Fibroblast of skin of abdomen (primary cell): ENCODE data around the gene CATSPERD.

Source experiments
- DNase-seq: peaks from one replicate; pipeline ENCODE4 v3.0.0-alpha.2; 2013

The CATSPERD gene

DNA sequence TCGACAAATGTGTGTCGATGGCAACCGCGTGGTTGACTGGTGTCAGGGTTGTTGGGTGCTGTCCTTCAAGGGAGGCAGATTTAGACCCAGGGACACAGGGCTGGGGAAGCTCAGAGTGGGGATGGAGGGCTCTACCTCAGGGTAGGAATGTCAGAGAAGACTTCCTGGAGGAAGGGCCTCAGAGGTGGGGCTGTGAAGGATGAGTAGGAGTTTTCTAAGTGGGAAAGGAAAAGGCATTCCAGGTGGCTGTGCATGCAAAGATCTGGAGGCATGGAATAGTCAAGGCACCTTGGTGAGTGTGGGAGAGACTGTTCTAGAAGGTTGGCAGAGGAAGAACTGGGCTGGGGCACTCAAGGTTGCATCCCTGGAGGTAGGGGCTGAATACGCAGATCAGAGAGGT, 86.5 kb downstream of the CATSPERD start:
- DNase-seq = no peak

DNA sequence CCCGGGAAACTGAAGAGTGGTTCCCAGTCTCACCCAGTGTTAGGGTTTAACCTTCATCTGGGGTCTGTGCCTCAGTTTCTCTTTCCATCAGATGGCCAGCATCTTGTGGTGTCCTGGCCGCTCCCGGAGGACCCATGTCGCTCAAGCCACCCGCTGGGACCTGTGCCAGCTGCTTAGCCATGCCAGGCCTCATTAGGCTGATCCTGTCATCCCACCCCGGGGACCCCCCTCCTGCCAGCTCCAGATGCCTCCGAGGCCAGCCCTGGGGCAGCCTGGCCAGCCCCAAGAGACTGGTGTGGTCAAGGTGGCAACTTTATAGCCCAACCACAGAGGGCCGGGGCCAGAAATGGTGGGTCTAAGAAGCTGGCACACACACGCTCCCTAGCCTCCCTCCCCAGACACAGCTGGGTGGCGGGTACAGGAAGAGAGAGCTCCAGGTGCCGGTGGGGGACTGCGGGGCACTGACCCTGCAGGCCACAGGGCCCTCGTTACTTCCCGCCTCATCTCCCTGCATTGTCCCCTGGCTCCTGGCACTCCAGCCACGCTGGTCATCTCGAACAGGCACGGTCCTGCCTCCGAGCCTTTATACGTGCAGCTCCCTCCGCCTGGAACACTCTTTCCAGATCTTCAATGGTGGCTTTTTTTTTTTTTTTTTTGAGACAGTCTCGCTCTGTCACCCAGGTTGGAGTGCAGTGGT, 87.8 kb downstream of the CATSPERD start:
- no peak for DNase-seq

DNA sequence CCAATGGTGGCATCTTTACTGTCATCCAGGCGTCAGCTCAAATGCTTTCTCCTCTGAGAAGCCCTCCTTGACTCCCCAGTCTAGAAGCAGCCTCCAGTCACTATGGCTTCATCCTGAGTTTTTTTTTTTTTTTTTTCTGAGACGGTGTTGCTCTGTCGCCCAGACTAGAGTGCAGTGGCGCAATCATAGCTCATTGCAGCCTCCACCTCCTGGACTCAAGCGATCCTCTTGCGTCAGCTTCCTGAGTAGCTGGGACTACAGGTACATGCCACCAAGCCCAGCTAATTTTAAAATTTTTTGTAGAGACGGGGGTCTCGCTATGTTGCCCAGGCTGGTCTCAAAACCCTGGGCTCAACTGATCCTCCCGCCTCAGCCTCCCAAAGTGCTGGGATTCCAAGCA, 88.6 kb downstream of the CATSPERD start:
- no peak for DNase-seq

DNA sequence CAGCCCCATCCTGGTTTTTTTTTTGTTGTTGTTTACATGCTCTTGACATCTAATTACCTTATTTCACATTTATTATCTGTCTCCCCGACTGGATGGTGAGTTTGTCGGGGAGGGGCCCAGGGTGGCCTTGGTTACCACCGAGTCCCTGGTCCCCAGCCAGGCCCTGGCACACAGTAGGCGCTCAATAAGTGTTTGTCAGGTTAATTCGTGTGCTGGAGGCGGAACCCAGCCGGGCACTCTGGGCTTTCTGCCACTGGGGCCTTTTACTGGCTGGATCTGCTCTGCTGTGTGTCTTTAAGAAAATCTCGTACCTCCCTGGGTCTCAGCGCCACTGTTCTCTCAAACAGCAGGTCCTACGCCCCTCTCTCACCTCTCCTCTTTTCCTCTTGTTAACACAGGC, 89.0 kb downstream of the CATSPERD start:
- DNase-seq = no peak

DNA sequence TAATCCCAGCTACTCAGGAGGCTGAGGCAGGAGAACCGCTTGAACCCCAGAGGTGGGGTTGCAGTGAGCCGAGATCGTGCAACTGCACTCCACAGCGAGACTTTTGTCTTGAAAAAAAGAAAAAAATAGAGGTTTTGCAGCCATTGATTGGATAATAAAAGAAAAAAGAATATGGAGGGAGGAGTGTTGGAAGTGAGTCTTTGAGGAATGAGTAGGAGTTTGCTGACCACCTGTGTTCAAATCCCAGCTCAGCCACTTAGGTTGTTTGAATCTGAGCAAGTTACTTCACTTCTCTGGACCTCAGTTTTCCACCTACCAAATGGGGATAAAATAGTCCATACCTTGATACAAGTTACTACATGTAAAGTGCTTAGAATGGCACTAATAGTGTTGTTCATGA, 90.7 kb downstream of the CATSPERD start:
- DNase-seq = no peak

DNA sequence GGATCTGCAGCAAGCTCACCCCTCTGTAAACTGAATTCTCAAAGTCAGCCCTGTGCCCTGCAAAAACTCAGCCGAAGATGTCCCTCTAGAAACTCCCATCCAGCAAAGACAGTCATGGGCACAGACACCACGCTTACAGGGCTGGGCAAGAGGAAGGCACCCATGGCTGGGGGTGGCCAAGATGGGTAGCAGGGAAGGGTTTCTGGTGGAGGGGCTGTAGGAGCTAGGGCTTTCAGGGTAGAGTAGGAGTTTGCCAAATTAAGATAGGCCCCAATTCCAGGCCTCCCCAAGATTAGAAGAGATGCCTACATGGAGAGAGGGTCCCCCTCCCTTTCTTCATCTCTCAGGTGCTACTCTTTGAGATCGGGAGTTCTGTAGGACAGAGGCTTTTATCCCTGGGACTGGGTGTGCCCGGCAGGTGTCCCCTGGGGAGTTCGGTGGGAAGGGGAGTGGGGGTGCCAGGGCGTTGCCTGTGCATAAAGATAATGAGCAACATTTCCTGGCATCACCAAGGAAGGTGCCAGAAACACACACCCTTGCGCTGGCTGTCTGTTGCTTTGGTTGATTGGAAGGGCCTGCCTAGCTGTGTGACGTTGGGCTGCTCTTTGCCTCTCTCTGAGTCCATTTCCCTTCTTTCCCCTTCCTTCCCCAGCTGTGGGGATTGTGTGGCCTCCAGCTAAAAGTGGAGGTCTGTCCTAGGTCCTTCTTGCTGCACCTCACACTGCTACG, 93.8 kb downstream of the CATSPERD start:
- no peak for DNase-seq

DNA sequence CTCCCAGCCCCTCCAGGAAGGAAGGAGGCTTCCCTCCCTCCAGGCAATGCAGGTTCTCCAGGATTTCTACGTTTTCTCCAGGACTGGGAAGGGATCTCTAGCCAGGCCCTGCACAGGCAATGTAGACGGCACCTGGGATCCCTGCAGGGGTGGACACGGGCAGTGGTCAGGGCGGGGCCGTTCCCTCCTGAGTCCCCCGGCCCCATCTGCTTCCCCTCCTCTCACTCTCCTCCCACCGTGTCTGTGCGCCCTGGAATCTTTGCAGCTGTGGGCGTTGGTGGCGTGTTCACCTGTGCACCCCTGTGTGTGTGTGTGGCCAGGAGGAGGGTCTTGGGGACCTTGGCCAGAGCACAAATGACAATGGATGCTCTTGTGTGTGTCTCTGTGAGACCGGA, 94.4 kb downstream of the CATSPERD start:
- DNase-seq = no peak

DNA sequence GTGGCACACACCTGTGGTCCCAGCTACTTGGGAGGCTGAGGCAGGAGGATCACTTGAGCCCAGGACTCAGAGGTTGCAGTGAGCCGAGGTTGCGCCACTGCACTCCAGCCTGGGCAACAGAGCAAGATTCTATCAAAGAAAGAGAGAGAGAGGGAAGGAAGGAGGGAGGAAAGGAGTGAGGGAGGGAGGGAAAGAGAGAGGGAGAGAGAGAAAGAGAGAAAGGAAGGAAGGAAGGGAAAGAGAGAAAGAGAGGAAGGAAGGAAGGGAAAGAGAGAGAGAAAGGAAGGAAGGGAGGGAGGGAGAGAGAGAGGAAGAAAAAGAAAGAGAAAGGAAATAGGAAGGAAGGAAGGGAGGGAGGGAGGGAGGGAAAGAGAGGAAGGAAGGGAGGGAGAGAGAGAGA, 96.8 kb downstream of the CATSPERD start:
- no peak for DNase-seq

DNA sequence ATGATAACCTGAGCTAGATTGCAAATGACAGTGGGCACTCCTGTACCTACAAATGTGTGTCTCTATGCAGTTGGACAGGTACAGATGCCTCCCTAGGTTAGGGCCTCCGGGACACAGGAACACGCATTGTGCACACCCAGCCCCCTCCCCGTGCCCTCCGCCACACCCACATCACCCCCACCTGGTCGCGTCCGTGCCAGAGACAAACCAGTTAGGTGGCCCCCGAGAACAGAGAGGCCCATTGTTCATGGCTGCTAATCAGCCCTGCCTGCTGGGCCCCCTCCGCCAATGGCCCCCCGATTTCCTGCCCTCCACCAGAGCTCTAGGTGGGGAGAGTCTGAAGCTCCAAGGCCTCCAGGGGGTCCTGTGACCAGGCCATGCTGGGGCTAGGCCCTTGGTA, 98.2 kb downstream of the CATSPERD start:
- DNase-seq = no peak

DNA sequence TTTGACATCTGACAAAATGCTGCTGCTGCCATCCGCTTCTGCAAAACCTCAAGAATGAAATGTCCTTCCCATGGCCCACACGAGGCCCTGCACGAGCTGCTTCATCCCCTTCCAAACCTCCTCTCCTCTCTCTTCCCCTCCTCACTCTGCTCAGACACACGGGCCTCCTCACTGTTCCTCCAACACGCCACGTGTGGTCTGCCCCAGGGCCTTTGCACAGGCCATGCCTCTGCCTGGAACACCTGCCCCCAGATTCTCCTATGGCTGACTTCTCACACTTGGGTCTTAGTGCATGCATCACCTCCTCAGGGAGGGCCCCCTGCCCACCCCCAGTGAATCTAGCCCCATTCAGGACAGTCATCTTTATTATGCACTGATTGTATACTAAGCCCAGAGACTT, 100.3 kb downstream of the CATSPERD start:
- no peak for DNase-seq

DNA sequence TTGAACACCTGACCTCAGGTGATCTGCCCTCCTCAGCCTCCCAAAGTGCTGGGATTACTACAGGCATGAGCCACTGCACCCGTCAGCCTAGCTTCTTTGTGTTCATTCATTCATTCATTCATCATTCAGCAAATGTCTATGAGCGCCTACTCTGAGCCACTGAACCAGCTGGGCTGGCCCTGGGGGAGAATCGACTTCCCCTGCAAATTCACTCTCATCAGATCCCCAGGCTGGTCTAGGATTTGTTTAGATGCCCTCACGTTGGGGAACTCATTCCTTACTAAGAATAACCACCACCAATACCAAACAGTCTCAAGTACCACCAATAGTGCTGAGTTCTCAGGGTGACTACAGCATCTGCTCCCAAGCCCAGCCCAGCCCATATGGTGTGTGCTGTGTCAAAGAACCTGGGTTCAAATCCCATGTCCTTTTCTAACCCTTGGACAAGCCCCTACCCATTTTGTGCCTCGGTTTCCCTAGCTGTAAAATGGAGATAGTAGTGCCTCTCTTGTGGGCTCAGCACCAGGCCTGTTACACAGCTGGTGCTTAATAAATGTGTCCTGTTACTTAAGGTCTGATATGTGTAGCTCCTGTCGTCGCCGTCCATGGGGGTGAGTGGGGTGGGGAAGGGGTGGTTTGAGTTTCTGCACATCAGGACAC, 101.2 kb downstream of the CATSPERD start:
- no peak for DNase-seq

DNA sequence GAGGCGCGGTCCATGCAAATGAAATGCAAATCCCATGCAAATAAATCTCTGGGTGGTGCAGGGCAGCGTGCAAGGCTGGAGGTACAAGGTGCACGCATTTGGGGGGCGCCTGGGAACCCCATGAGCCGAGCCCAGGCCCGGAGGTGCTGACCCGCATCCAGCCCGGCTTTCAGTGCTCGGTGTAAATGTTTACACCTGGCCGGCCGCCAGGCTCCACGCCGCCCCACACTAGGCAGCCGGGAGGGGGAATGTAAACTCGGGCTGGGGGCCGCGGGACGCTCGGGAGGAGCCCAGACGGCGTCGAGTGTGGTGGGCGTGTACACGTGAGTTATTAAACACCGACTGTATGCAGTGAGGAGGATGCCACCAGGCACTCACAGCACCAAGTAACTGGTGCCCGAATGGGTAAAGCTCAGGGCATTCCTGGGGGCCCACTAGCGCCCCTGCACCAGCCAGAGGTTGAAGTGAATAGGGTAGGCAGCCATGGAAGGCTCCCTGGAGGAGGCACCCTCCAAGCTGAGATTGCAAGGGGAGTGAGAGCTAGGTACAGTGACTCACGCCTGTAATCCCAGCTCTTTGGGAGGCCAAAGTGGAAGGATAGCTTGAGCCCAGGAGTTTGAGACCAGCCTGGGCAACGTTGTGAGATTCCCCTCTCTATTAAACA, 101.9 kb downstream of the CATSPERD start:
- no peak for DNase-seq

DNA sequence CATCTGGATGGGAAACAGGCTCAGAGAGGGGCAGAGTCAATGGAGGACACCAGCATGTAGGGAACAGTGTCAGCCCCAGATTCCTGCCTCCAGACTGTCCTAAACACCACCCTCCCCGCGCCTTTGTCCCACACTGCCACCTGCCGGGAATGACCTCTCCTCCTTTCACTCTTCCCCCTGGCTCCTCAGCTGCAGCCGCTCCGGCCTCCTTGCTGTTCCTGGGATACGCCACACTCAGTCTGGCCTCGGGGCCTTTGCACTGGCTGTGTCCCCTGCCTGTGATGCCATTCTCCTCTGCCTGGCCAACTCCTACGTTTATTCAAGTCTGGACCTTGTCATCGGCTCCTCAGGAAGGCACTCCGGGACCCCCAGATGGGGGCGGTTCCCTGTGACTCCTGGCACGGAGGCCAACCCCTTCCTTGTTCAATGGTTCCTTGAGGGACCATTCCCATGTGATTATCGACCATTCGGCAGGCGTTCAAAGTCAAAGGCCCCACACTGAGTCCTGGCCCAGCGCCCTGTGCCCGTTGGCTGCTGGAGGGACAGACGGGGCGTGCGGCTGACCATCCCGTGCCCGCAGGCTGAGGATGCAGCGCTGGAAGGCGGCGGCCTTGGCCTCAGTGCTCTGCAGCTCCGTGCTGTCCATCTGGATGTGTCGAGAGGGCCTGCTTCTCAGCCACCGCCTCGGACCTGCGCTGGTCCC, 103.3 kb downstream of the CATSPERD start:
- DNase-seq = no peak

DNA sequence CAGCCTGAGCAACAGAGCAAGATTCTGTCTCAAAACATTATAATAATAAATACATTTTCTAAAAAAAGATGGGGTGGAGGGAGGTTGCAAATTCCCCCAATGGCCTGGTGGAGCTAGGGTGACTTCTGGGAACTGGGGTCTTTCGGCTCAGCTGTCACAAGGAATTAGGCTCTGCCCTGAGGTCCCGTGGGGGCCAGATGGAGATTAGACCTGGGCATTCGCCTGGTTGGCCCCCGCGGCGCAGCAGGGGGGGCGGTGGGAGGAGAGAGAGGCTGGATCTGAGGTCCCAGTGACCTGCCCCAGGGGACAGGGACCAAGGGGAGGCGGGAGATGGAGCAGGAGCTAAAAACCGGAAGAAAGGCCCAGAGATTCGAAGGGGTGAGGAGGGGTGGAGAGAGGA, 104.3 kb downstream of the CATSPERD start:
- no peak for DNase-seq

DNA sequence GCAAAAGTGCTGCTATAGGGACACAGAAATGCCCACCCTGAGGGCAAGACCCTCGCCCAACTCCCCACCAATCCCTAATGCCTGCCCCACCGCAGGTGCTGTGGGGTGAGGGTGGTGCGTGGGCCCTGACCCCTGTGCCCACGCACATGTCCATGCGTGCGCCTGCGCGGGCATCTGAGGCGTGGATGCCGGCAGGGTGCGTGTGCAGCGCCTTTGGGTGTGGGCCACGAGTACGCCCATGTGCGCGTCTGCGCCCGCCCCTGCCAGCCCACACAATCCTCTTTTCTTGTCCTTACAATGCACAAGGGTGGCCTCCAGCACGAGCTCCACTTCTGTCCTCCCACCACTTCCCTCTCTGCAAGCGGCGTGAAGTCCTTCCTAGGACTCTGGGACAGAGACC, 104.7 kb downstream of the CATSPERD start:
- no peak for DNase-seq

DNA sequence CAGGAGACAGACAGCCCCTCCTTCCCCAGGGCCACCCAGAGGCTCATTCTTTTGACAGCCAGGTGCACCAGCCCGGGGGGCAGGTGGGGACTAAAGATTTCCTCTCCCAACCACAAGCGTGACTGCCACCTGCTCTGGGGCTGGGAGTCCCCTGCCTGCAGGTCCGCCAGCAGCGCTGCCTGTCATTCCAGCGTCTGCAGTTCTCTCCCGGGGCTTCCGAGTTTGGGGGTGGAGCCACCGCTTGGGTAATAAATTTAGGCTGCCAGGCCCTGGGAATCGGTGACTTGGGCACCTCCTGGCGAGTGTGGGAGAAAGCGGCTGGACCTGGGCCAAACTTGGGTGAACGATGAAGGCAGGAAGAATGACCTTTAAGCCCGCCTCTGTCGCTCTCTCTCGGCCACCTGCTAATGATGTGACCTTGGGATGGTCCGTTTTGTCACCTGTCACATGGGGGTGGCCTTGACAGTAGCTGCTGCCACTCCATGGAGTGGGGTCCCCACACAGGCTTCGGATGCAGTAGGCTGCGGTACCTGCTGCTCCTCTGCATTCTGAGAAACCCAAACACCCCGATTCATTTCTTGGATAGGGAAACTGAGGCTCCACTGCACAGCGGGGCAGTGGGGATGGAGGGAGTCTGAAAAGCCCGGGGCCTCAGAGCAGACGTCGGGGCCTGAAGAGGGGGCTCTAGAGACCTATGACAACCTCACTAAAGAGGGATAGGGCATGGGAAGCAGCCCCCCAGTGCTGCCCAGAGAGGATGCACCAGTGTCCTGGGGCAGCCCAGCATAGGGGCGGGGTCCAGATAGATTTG, 106.3 kb downstream of the CATSPERD start:
- DNase-seq = peak; percentile 51

DNA sequence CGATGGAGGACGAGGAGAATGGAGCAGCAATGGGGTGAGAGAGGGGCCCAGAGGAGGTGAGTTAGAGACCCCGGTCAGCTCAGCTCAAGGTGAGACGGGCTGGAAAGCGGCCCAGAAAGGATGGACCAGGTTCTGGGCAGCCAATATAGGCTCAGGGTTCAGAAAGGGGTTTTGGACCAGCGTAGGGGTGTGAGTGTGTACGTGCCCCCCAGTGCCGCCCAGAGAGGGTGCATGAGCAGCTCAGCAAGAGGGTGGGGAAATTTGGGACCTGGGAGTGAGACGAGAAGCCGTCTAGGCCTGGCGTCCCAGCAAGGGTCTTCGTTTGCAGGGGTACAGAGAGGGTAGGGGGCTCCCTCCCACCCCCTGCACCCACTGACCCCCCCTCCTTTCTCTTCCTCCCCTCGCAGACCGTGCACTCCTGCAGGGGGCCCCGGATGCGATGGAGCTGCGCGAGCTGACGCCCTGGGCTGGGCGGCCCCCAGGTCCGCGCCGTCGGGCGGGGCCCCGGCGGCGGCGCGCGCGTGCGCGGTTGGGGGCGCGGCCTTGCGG, 107.0 kb downstream of the CATSPERD start:
- no peak for DNase-seq

DNA sequence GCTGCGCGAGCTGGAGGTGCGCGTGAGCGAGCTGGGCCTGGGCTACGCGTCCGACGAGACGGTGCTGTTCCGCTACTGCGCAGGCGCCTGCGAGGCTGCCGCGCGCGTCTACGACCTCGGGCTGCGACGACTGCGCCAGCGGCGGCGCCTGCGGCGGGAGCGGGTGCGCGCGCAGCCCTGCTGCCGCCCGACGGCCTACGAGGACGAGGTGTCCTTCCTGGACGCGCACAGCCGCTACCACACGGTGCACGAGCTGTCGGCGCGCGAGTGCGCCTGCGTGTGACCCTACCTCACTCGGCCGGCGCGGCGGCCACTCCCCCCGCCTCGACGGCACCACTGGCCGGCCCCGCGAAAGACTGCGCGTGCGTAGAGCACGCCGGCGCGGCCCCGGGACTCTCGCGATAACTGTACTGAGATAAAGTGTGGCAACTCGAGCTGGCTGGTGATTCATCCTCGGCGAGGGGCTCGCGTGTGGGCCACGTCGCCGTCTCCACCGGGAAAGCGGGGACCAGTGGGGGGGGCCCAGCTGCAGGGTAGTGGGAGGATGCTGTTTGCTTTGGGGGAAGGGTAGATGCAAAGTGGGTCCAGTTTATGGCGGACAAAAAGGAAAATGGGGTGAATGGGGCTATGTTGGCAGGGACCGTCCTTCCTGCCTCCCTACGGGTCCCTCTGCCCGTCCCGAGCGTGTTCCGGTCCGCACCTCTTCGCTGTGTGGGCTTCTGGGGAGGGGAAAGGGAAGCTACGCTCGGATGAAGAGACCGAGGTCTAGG, 107.6 kb downstream of the CATSPERD start:
- DNase-seq = peak; percentile 94
